Measurements from ENCODE around the gene KANK4. TPM values are rescaled to one million over a fixed set of nuclear protein-coding genes. Genes with fewer than 3 reads are reported as not detected.

Gene KANK4
- polyA plus RNA-seq, 3 donors = not detected

GRCh38 chr1:62229932-62230331 lies 89.3 kb downstream of the KANK4 start:
- Mint-ChIP-seq H3K27ac (no peak overlapping the region), H3K36me3 (no peaks in the 10 kb centered on the region), H3K4me3 (no peak overlapping the region), H3K9me3 (peaks cover 0 to 3% (median 0%) of the 10 kb centered on the region in 7 donors), H3K4me1 (peaks cover 30% of the 10 kb centered on the region), H3K27me3 (ENCODE audit: low read depth in 3 of 3) (peaks cover 0 to 7% (median 1%) of the 10 kb centered on the region in 3 donors)
- Histone ChIP-seq H3K79me2 (ENCODE audit: insufficient read depth, low read length) (no peaks in the 10 kb centered on the region), H3K27ac (ENCODE audit: low read depth in 1 of 2, low read length in 2 of 2) (no peak overlapping the region), H3K27me3 (ENCODE audit: control insufficient read depth in 2 of 2, insufficient read depth in 2 of 2, low read length in 2 of 2) (no peaks in the 10 kb centered on the region), H3K9ac (ENCODE audit: insufficient read depth, low read length, poor library complexity, severe bottlenecking) (no peak overlapping the region), H2AFZ (ENCODE audit: insufficient read depth, low read depth, low read length, poor library complexity, severe bottlenecking) (no peak overlapping the region), H3K4me1 (ENCODE audit: control insufficient read depth in 1 of 2, insufficient read depth in 2 of 2, low read length in 2 of 2) (peaks cover 2 to 12% of the 10 kb centered on the region in 2 donors), H3K9me3 (replicated peaks in 1 of 2; ENCODE audit: control insufficient read depth in 1 of 2, insufficient read depth in 1 of 2, low read length in 2 of 2) (no peaks in the 10 kb centered on the region), H3K4me3 (replicated peaks in 1 of 3; ENCODE audit: low read depth in 2 of 3, low read length in 3 of 3) (no peak overlapping the region), H3K36me3 (replicated peaks in 1 of 2; ENCODE audit: control insufficient read depth in 1 of 2, insufficient read depth in 2 of 2, low read length in 2 of 2) (no peaks in the 10 kb centered on the region), H3K4me2 (replicated peaks; ENCODE audit: extremely low read depth, low read length, poor library complexity, severe bottlenecking) (no peak overlapping the region), H4K20me1 (ENCODE audit: insufficient read depth, low read length) (no peaks in the 10 kb centered on the region)
- intact Hi-C loops (cut with micrococcal nuclease) = no loop called here
- no peak for DNase-seq
- no peak for TF ChIP-seq CTCF (IDR thresholded peaks at IDR 0.05)
- WGBS (ENCODE audit: insufficient coverage) = no CpG with 5 or more reads among the region's 2 CpGs

GRCh38 chr1:62229468-62229867 lies 89.8 kb downstream of the KANK4 start:
- Mint-ChIP-seq H3K27me3 (ENCODE audit: low read depth in 3 of 3) (peaks cover 0 to 4% (median 3%) of the 10 kb centered on the region in 3 donors), H3K36me3 (no peaks in the 10 kb centered on the region), H3K4me1 (peaks cover 26% of the 10 kb centered on the region), H3K27ac (no peak overlapping the region), H3K9me3 (peaks cover 0 to 3% (median 0%) of the 10 kb centered on the region in 7 donors), H3K4me3 (no peak overlapping the region)
- intact Hi-C loops (cut with micrococcal nuclease) = no loop called here
- Histone ChIP-seq H3K4me2 (replicated peaks; ENCODE audit: extremely low read depth, low read length, poor library complexity, severe bottlenecking) (no peak overlapping the region), H4K20me1 (ENCODE audit: insufficient read depth, low read length) (no peaks in the 10 kb centered on the region), H3K79me2 (ENCODE audit: insufficient read depth, low read length) (no peaks in the 10 kb centered on the region), H3K4me1 (ENCODE audit: control insufficient read depth in 1 of 2, insufficient read depth in 2 of 2, low read length in 2 of 2) (peaks cover 2 to 12% of the 10 kb centered on the region in 2 donors), H3K36me3 (replicated peaks in 1 of 2; ENCODE audit: control insufficient read depth in 1 of 2, insufficient read depth in 2 of 2, low read length in 2 of 2) (no peaks in the 10 kb centered on the region), H3K27ac (ENCODE audit: low read depth in 1 of 2, low read length in 2 of 2) (no peak overlapping the region), H3K27me3 (ENCODE audit: control insufficient read depth in 2 of 2, insufficient read depth in 2 of 2, low read length in 2 of 2) (no peaks in the 10 kb centered on the region), H3K4me3 (replicated peaks in 1 of 3; ENCODE audit: low read depth in 2 of 3, low read length in 3 of 3) (no peak overlapping the region), H3K9ac (ENCODE audit: insufficient read depth, low read length, poor library complexity, severe bottlenecking) (no peak overlapping the region), H3K9me3 (replicated peaks in 1 of 2; ENCODE audit: control insufficient read depth in 1 of 2, insufficient read depth in 1 of 2, low read length in 2 of 2) (no peaks in the 10 kb centered on the region), H2AFZ (ENCODE audit: insufficient read depth, low read depth, low read length, poor library complexity, severe bottlenecking) (no peak overlapping the region)
- no peak for DNase-seq
- WGBS (ENCODE audit: insufficient coverage) = no CpG with 5 or more reads among the region's 3 CpGs
- no peak for TF ChIP-seq CTCF (IDR thresholded peaks at IDR 0.05)
